GM19468 (cell line): ENCODE measurements around the gene CPN1.
"Not testable (repeated sequence)": the region's sequence is repeated elsewhere in the genome, so short reads cannot be mapped to it uniquely, and the experiment has no call there.

Experiments
- ATAC-seq: cut with Tn5 transposase; IDR thresholded peaks from one replicate; pipeline ENCODE4 v1.9.1; 2021; ENCODE audit warnings: mild to moderate bottlenecking, moderate library complexity, moderate number of reproducible peaks; ENCODE audit not compliant: unreplicated experiment; ENCODE audit errors: extremely low read depth

The CPN1 gene

GRCh38 chr10:100033766-100034418 lies 47.8 kb downstream of the CPN1 start:
- no peak for ATAC-seq

GRCh38 chr10:100027416-100027815 lies 54.3 kb downstream of the CPN1 start:
- no peak for ATAC-seq

- ATAC-seq: no peak
Observed at GRCh38 chr10:100025576-100025975, 56.1 kb downstream of the CPN1 start.

- ATAC-seq: no peak
Observed at GRCh38 chr10:100024748-100025147, 56.9 kb downstream of the CPN1 start.

GRCh38 chr10:100022403-100022802 lies 59.3 kb downstream of the CPN1 start:
- ATAC-seq: no peak

GRCh38 chr10:100021322-100021721 lies 60.3 kb downstream of the CPN1 start:
- no peak for ATAC-seq

GRCh38 chr10:100020886-100021253 lies 60.8 kb downstream of the CPN1 start:
- ATAC-seq: no peak

GRCh38 chr10:100020142-100020885 lies 61.4 kb downstream of the CPN1 start:
- ATAC-seq: peak; percentile 63

GRCh38 chr10:100019787-100020141 lies 61.9 kb downstream of the CPN1 start:
- no peak for ATAC-seq

- peak; percentile 74 for ATAC-seq
Observed at GRCh38 chr10:100014071-100014762, 67.5 kb downstream of the CPN1 start.

GRCh38 chr10:100013621-100014020 lies 68.0 kb downstream of the CPN1 start:
- no peak for ATAC-seq

- not testable (repeated sequence) for ATAC-seq
Observed at GRCh38 chr10:100011906-100012305, 69.8 kb downstream of the CPN1 start.

- ATAC-seq: peak; percentile 35
Observed at GRCh38 chr10:100009793-100010676, 71.6 kb downstream of the CPN1 start, which contains the start of gene DNMBP. TSS of gene DNMBP (minus strand) at chr10:100009947. CDS start at chr10:99972124, 37,823 bp downstream.

- peak; percentile 18 for ATAC-seq
Observed at GRCh38 chr10:100009283-100009792, 72.3 kb downstream of the CPN1 start.

- ATAC-seq: no peak
Observed at GRCh38 chr10:100008708-100009282, 72.9 kb downstream of the CPN1 start.

- no peak for ATAC-seq
Observed at GRCh38 chr10:100008142-100008522, 73.5 kb downstream of the CPN1 start.

- no peak for ATAC-seq
Observed at GRCh38 chr10:100007231-100008141, 74.2 kb downstream of the CPN1 start.

- ATAC-seq: no peak
Observed at GRCh38 chr10:100006243-100006886, 75.3 kb downstream of the CPN1 start.
